Pancreas (tissue), 10 donors: ENCODE results near the gene ROR2. TPM values are rescaled to one million over a fixed set of nuclear protein-coding genes. Genes with fewer than 3 reads are reported as not detected.

Source experiments
- ATAC-seq, 4 donors: fragments of 200-7000 bp; cut with Tn5 transposase; one replicate each; pipeline versions ENCODE4 v1.8.0 to v1.9.1; 2020; ENCODE audit warnings: mild to moderate bottlenecking in 4 of 4, moderate library complexity in 4 of 4
- DNase-seq, 6 donors: peaks; one replicate each; pipeline ENCODE4 v3.0.0-alpha.2; 2020
- FAIRE-seq: peaks from 2 replicates; lab custom pipeline; 2012; peaks lifted over from hg19 to GRCh38; lab: Jason Lieb, UNC
- H3K27ac ChIP-seq, 4 donors: fragments of 200-600 bp; sonication (generic); 1 replicate in 3 of 4; 2 replicates in 1 of 4; pipeline versions ENCODE4 v1.5.0 to v1.8.0; 2020
- H3K27me3 ChIP-seq, 4 donors: fragments of 200-600 bp; one replicate each; pipeline ENCODE4 v1.8.0; 2021
- H3K36me3 ChIP-seq, 3 donors: fragments of 200-600 bp; sonication (generic) in 1 of 3; one replicate each; pipeline versions ENCODE4 v1.5.0 to v1.8.0; 2020 to 2021
- H3K4me1 ChIP-seq, 3 donors: fragments of 200-600 bp; one replicate each; pipeline ENCODE4 v1.8.0; 2021
- H3K4me3 ChIP-seq, 4 donors: fragments of 200-600 bp; sonication (generic) in 2 of 4; one replicate each; pipeline versions ENCODE4 v1.5.0 to v1.8.0; 2020 to 2021
- H3K9me3 ChIP-seq, 4 donors: fragments of 200-600 bp; one replicate each; pipeline ENCODE4 v1.8.0; 2021
- CTCF ChIP-seq, 4 donors: fragments of 200-600 bp; sonication (generic) in 3 of 4; IDR thresholded peaks; one replicate each; pipeline versions ENCODE4 v1.5.0 to v1.8.0; 2021; ENCODE audit warnings: antibody characterized with exemption in 4 of 4
- WGBS, 2 donors: extraction: QIAGEN DNeasy Blood & Tissue Kit; methylation state at CpG; one replicate each; pipeline ENCODE4 v1.1.7; 2013; 5-methylcytosine and 5-hydroxymethylcytosine counted together
- intact Hi-C, 3 donors: fragments of 100-400 bp; cut with DNase I; formaldehyde crosslinking; loops; one replicate each; pipeline versions ENCODE4 v1.11.1 to v1.14.2; 2022
- polyA plus RNA-seq, 2 donors: library from polyadenylated mRNA; stranded (reverse); fragments of 200-250 nt; gene quantifications; one replicate each; pipeline ENCODE4 v1.2.3, GENCODE V29; 2013
- total RNA-seq, 6 donors: library from RNA; stranded (reverse); fragmentation: NEBNext Ultra II Directional in 4 of 6; extraction: Animal tissue kit (Norgen Biotek cat#: 25700) in 4 of 6; gene quantifications; one replicate each; pipeline versions ENCODE4 v1.2.1 to v1.2.4, GENCODE V29; 2021 to 2023
- donor health status: healthy with polysubstance abuse.
- donor health status: DM: no; HTN: no; CAD: no; lungs with moderate emphysema.
- donor health status: DM: no; HTN: no; CAD: no.
- donor health status: control.
- donor health status: control.
- donor health status: Bipolar disorder and iron deficiency.
- donor health status: DM: yes; HTN: yes; CAD: no.
- donor health status: DM: no; HTN: no; CAD: no.
- donor health status: DM: no; HTN: no; CAD: no.
- donor health status: DM: yes; HTN: yes; CAD: no.

Gene ROR2
- total and polyA plus RNA-seq, 8 donors = 0.67 to 6.3 (median 1.2) TPM

- peak in 1 of 4 donors; percentile 42 for ATAC-seq
- H3K9me3 ChIP-seq = no peaks in the 10 kb centered on the region
- no peak for FAIRE-seq
- H3K4me1 ChIP-seq = no peaks in the 10 kb centered on the region
- no peaks in the 10 kb centered on the region for H3K27me3 ChIP-seq
- no peak overlapping the region for H3K4me3 ChIP-seq
- intact Hi-C loops = no loop called here
- 71 to 73% methylated on average over 27 of the region's 27 CpGs for WGBS, 2 donors
- no peak overlapping the region for H3K27ac ChIP-seq
- TF ChIP-seq CTCF (IDR thresholded peaks at IDR 0.05) = no peak
- no peaks in the 10 kb centered on the region for H3K36me3 ChIP-seq
- no peak for DNase-seq
Observed at GRCh38 chr9:91857291-91858212, 92.5 kb downstream of the ROR2 start.

GRCh38 chr9:91856419-91856818 is 93.6 kb downstream of the ROR2 start:
- Histone ChIP-seq H3K27ac (no peak overlapping the region), H3K4me1 (no peaks in the 10 kb centered on the region), H3K9me3 (no peaks in the 10 kb centered on the region), H3K27me3 (no peaks in the 10 kb centered on the region), H3K36me3 (no peaks in the 10 kb centered on the region), H3K4me3 (no peak overlapping the region)
- no peak for ATAC-seq
- 79 to 83% methylated on average over 5 of the region's 5 CpGs for WGBS, 2 donors
- no peak for DNase-seq
- intact Hi-C loops = no loop called here
- no peak for TF ChIP-seq CTCF (IDR thresholded peaks at IDR 0.05)
- no peak for FAIRE-seq

- TF ChIP-seq CTCF (IDR thresholded peaks at IDR 0.05) = no peak
- DNase-seq (no peak), ATAC-seq (no peak), FAIRE-seq (no peak)
- intact Hi-C loops = no loop called here
- no peak overlapping the region for H3K27ac ChIP-seq
- H3K27me3 ChIP-seq = no peaks in the 10 kb centered on the region
- no peaks in the 10 kb centered on the region for H3K4me1 ChIP-seq
- H3K4me3 ChIP-seq = no peak overlapping the region
- 81 to 85% methylated on average over 10 of the region's 10 CpGs for WGBS, 2 donors
- H3K9me3 ChIP-seq = no peaks in the 10 kb centered on the region
- H3K36me3 ChIP-seq = no peaks in the 10 kb centered on the region
Observed at GRCh38 chr9:91855196-91855595, 94.8 kb downstream of the ROR2 start.

GRCh38 chr9:91852801-91853347 is 97.2 kb downstream of the ROR2 start:
- Histone ChIP-seq H3K27ac (no peak overlapping the region), H3K36me3 (no peaks in the 10 kb centered on the region), H3K9me3 (no peaks in the 10 kb centered on the region), H3K27me3 (no peaks in the 10 kb centered on the region), H3K4me3 (no peak overlapping the region), H3K4me1 (no peaks in the 10 kb centered on the region)
- WGBS, 2 donors = 91 to 97% methylated on average over 18 of the region's 18 CpGs
- no peak for TF ChIP-seq CTCF (IDR thresholded peaks at IDR 0.05)
- intact Hi-C loops = no loop called here
- DNase-seq = no peak
- no peak for ATAC-seq
- no peak for FAIRE-seq

- ATAC-seq = no peak
- no peaks in the 10 kb centered on the region for H3K9me3 ChIP-seq
- WGBS, 2 donors = 92 to 93% methylated on average over 3 of the region's 3 CpGs
- no peak for TF ChIP-seq CTCF (IDR thresholded peaks at IDR 0.05)
- intact Hi-C loops = no loop called here
- no peak for DNase-seq
- H3K4me1 ChIP-seq = no peaks in the 10 kb centered on the region
- H3K36me3 ChIP-seq = no peaks in the 10 kb centered on the region
- H3K27ac ChIP-seq = no peak overlapping the region
- no peak overlapping the region for H3K4me3 ChIP-seq
- no peaks in the 10 kb centered on the region for H3K27me3 ChIP-seq
- FAIRE-seq = no peak
Observed at GRCh38 chr9:91849694-91850093, 100.3 kb downstream of the ROR2 start.
